Adrenal gland (tissue), 5 donors: ENCODE data around the gene CAPN15.

Source experiments
- POLR2A ChIP-seq, 2 donors: fragments of 450-650 bp; IDR thresholded peaks; one replicate each; pipeline ENCODE4 v1.6.1; 2017; ENCODE audit warnings: antibody characterized with exemption in 2 of 2, mild to moderate bottlenecking in 2 of 2, moderate library complexity in 1 of 2
- TF ChIP-seq, protein P1 (sequence below), 6 experiments: fragments of 450-650 bp in 4 of 6; fragments of 200-600 bp in 2 of 6; sonication (generic) in 1 of 6; IDR thresholded peaks; 1 replicate in 5 of 6; 2 replicates in 1 of 6; pipeline versions ENCODE4 v1.5.1 to v1.8.0; 2016 to 2021; ENCODE audit warnings: antibody characterized with exemption in 6 of 6, mild to moderate bottlenecking in 2 of 6, moderate library complexity in 1 of 6
- donor health status: DM: no; HTN: no; CAD: no.

GRCh38 chr16:483341-484075 lies 44.0 kb upstream of the CAPN15 start:
- TF ChIP-seq POLR2A (IDR thresholded peaks at IDR 0.05) = no peak
- TF ChIP-seq, protein P1, sequence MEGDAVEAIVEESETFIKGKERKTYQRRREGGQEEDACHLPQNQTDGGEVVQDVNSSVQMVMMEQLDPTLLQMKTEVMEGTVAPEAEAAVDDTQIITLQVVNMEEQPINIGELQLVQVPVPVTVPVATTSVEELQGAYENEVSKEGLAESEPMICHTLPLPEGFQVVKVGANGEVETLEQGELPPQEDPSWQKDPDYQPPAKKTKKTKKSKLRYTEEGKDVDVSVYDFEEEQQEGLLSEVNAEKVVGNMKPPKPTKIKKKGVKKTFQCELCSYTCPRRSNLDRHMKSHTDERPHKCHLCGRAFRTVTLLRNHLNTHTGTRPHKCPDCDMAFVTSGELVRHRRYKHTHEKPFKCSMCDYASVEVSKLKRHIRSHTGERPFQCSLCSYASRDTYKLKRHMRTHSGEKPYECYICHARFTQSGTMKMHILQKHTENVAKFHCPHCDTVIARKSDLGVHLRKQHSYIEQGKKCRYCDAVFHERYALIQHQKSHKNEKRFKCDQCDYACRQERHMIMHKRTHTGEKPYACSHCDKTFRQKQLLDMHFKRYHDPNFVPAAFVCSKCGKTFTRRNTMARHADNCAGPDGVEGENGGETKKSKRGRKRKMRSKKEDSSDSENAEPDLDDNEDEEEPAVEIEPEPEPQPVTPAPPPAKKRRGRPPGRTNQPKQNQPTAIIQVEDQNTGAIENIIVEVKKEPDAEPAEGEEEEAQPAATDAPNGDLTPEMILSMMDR (IDR thresholded peaks at IDR 0.05) = no peak
